GDM1 (cell line): ENCODE results near the gene NME9.

Experiments used
- DNase-seq: peaks from one replicate; lab custom pipeline; 2025; lab: John Stamatoyannopoulos, UW

NME9 gene

DNA sequence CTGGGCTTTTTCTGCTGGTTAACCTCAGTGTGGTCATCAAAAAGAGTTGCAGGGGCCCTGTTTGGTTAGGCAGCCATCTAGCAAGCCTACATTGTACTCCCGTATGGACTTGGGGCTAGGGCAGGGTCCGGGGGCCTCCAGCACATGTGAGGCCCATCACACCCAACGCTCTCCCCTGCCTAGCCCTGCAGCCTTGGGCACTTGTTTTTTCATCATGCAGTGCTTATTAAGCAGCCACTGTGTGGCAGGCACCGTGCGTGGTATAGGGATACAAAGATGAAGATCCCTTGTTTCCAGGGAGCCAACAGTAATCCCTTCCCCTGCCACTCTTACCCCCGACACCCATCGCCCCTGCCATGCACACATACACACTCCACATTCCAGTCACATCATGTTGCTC, 32.9 kb upstream of the NME9 start:
- DNase-seq, result no peak

DNA sequence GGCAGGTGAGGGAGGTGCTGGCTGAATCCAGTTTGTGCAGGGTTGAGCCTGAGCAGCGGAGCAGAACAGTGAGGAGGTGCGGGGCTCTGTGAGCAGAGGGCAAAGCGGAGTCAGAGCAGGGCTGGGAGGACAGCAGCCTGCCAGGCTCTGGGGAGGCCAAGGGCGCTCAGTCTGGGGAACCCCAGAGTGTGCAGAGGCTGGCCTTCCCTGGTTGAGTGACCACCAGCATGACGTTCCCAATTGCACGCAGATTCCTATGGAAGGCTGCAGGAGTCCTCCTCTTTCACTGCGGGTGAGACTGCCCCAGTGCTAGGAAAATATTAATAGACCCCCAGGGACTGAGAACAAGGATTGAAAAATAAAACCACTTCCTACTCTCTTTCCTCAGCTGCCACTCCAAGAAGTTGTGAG, 31.9 kb upstream of the NME9 start:
- DNase-seq, result no peak

DNA sequence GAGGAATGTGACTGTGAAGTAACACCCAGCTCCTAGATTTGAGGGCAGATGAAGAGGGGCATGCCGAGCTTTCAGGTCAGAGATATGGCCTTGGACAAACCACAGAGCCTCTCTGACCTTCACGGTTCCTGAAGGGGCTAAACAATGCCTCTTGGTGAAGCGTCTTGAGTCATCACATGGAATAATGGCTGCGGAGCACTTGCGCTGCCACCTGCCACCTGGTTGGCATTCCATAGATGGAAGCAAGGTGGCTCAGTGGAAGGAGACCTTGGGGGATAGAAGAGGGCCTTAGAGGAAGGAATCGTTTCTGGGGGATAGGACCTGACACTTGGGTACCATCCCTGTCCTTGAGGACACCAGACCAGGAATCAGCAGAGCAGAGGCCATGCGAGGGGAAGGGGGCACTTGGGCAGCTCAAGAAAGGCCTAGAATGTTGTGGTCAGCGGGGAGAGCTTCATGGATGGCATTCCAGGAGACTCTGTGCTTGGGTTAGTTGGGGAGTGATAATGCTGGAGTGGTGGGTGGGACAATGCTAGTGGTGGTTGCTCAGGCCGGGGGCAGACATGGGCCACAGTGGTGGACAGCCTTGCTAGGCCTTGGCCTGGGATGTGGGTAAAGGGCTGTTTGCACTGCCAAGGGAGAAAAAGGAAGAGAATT, 31.3 kb upstream of the NME9 start:
- no peak for DNase-seq

DNA sequence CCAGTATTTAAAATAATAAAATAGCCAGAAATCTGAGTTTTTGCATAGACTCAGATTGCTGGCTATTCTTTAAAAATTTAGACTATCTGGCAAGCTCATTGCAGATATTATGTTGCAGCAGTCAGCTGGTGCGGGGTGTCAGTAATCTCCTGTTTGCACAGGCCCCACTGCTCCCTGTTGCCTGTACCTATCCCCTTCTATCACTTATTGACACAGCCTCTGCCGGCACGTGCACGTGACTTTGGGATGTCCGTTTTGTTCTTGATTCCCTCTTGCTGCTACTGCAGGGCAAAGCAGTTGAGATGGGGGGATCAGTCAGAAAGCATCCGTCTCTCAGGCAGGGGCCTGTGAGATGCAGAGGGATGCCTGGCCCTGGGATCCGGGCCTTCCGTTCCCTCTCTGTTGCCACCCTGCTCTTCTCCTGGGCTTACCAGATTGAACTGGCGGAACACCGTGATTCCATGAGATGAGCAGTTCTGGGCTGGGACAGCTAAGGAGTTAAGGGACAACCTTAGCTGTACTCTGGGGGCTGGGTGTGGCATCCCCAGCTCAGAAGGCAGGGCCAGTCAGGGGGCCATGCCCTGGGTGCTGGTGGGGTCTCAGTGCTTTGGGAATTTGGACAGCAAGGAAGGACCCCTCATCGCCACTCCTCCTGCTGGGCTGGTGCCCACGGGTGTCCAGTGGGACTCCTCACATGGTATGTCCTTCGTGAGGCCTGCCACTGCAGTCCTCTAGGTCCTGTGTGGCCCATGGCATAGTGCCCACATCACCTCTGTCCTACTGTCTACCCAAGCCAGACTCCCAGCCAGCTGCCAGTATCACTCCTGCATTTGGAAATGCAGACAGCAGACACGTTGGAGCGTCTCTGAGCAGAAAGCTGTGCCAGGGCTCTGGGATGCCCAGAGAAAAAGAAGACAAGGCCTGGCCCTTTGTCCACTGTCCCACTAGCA, 30.5 kb upstream of the NME9 start:
- no peak for DNase-seq

DNA sequence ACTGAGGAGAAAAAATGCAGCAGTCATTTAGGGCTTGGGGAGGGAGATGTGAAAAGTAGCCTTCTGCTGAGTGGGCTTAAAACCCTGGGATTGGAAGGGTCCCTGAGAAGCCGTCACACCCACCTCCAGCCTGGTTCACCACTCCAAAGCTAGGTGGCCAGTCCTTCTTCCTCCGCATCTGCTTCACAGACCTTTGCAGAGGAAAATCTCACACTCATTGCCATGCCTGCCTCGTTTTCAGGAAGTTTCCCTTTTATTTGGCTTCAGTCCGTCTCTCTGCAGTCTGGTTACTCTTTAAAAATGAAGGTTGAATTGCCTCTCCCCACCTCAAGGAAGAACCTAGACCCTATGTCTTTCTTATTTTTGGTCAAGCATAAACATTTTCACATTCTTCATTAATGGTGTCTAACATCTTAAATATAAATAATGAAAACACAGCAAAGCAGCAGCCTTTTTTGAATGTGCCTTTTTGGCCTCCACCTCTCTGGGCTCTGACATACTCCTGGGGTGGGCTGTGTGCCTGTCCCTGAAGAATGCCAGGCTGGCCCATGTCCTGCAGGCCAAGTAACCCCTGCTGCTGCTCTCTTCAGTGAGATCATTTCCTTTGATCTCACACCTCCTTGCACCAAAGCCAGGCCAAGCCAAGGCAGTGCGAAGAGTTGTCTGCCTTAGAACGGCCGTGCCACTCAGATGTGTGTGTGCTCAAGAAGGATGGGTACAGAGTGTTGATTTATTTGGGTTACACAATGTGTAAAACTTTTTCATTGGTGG, 29.7 kb upstream of the NME9 start:
- DNase-seq, result no peak

DNA sequence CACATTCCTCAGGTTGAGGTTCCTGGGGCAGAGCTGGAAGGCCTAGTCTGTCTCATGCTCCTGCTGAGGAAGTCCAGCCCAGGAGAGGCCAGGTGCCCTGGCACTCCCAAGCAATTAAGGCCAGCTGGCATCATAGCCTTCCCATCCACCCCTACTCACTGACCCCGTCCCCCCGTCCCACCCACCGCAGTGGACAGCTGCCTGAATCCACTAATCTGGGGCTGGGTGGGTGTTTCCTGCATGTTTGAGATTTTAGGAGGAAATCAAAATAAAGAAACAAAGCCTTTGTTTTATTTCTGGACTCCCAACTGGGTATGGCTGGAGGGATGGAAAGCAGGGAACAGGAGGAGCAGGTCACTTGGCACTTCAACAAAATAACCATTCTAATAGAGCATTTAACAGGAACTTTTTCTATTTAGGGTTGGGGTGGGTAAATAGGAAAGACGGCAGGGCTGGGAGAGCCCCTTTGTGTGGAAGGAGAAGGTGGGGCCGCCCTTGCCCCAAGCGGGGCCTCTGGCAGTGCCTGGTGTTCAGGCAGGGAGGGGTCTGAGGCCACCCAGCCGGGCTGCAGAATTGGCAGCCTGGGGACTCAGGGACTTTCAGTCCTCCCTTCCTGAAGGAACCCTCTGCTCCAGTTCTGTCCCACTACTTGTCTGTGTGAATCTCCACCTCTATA, 27.2 kb upstream of the NME9 start:
- no peak for DNase-seq

DNA sequence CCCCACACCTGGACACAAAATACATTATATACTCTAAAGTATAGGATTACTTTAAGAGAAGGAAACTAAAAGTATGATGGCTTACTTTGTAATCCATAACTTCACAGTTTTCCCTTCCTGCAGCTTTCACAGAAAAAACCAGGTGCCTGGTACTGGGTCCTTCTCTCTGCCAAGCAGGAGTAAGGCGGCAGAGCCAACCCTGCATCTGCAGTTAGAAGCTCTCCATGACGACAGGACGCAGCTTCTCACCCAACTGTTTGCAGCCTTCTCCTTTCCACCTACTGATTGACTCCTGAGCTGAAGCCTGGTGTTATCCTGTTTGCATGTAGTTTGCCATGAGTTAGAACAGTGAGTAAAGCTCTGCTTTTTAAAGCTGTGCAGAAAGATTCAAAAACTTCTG, 25.4 kb upstream of the NME9 start:
- no peak for DNase-seq

DNA sequence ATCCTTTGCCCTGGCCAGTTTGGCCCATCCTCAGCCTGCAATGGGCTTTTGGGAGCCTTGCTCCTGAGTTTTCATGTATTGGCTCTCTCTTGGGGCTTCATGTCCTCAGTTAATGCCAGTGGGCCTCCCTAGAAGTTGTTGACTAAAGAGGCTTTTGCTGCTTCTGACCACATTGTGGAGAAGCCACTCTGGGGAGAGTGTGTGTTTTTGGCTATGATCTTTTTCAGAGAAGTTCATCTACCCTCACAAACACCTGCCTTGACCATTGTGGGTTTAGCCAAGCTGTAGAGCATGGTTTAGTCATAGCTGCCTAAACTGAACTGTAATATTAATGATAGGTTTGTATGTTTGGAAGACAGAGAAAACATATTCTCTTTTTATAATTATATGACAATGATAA, 24.7 kb upstream of the NME9 start:
- DNase-seq, result no peak

DNA sequence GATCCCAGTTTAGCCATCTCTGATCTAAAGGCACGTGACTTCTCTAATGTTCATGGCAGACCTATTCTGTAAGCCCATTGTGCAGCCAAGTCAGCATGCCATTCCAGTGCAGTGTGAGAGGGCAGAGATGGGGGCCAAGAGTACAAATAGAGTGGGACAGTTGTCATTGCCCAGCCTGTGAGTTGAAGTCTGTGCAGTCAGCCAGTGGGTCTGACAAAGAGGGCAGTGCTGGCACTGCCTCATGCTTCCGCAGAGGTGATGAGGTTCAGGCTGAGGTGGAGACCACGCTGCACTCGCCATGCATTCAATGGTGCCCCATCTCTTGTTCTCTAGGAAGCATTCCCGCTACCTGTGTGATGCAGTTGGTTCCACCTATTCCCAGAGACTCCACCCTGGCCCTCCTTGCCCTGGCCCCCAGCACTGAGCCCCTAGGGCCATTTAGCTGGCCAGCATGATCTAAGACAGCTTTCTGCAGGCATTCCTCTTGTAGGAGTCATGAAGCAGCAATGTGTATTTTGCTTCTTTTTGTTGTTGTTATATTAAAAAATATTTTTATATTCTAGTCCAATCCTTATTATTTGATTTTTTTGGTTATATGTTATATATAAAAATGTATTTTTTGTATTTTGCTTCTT, 22.4 kb upstream of the NME9 start:
- DNase-seq, result no peak

DNA sequence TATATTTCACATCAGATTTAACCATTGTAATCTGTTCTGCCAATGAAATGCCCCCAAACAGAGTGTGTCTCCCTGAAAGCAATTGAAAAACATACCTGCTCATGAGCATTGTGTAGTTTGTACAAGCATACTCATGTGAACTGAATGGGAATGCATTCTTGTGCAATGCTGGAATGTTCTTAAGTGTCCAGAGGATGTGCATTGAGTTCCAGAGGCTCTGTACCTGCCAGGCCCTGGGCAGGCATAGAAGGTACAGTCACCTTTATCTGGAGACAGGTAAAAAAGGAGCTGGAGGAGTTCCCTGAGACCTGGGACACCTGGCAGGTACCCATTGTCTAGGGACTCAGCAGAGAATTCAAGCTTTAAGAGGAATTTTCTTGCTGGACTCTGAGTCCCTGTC, 21.5 kb upstream of the NME9 start:
- no peak for DNase-seq

DNA sequence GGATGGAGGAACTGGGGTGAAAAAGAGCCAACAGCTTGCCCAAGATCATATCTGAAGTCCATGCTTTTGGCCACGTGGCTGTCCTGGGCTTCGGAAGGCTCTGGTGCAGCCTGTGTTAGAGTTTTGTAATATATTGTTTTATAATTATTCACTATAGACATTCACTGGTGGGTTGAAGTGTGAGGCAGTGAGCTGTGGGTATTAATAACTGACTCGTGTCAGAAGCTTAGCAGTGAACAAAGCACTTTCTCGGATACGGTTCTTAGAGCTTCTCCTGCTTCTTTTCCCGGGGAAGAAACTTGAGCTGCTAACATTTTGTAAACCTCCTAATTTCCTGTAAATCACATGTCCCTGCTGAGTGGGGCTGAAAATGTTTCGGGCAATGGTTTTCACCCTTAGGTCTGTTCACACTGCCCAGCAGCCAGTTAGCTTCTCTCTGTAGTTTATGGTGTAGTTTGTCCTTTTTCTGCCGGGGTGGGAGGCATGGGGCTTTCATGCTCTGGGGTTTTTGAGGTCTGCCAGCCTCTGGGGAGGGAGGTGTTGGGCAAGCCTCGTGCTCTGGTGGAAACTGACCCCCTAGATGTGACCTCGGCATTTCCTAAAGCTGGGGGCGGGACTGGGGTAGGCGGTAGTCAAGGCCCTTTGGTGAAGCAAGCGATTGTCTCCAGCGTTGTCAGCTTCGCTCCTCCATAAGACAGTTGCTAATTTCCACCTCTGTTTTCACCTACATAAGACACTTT, 20.4 kb upstream of the NME9 start:
- no peak for DNase-seq

DNA sequence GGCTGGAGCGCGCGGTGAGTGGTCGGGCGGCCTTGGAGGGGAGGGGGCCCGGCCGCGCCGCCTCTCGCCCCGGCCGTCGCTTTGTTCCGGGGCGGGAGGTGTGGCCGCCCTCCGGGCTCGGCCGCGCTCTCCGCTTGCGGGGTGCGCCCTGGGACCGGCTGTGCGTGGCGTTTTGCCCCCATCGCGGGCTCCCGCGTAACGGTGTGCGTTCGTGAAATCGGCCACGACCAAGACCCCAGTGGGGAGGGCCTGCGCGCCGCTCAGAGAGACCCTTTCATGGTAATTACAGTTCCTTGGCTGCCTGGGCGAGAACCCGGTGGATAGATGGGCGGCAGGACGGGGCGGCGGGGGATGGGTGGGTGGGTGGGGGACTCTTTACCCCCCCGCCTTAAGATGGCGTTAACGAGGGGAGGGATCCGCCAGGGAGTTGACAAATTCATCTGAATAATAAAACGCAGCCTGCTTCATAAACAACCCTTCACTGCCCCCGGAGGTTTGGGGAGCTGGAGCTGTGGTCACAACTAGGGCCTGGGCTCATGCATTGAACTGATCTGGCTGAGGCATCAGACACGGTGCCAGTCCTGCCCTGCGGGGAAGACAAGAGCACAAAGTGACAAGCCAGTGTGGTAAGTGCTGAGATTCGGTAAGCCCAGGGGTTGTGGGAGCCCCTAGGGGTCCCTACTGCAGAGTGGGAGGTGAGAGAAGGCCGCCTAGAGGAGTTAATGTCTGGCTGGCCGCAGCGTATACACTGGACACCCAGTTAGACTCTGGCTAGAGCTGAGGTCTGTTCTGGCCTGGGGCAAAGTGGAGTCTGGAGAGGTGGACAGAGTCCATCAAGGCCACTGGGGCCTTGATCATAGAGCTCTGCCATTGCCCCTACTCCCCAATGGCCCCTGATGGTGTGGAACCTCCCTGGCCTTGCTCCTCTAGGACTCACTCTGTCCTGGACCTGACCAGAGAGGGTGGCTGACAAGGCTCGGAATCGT, 19.4 kb upstream of the NME9 start:
- DNase-seq, result no peak

DNA sequence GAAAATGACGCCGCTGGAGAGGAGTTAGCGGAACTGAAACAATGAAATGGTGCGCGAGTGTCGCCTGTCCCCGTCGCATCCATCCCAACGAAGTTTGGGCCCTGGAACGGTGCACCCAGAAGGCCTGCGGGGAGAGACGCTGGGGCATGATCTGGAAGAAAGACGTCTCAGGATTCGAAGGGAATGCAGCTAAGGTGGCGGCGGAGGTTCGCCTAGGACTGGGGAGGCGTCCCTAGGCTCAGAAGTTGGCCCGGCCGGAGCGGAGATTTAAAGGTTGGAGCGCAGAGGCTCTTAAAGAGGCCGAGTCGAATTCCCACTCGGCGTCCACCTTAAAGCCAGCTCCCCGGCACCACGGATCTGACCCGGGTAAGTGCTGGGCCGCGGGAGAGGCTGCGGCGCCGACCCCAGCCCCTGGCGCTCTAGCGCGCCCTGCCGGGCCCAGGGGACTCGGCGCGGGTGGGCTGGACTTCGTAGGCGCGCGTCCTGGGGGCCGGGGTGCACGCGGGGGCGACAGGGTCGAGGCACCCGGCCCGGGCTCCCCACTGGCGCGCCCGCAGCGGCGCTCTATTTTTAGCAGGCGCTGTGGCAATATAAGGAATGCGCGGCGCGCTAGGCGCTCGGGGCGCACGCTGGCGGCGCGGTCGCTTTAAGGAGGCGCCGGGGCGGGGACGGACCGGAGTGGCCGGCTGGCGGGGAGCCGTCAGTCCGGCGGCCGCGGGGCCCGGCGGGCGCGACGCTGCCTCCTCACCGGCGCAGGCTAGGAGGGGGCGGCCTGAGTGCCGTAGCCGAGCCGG, 18.5 kb upstream of the NME9 start, which contains the start of gene MRAS:
TSS of gene MRAS (plus strand) at position 620 of the 794 bp plus-strand sequence. CDS start 24,305 bp downstream, outside the sequence.
- no peak for DNase-seq

DNA sequence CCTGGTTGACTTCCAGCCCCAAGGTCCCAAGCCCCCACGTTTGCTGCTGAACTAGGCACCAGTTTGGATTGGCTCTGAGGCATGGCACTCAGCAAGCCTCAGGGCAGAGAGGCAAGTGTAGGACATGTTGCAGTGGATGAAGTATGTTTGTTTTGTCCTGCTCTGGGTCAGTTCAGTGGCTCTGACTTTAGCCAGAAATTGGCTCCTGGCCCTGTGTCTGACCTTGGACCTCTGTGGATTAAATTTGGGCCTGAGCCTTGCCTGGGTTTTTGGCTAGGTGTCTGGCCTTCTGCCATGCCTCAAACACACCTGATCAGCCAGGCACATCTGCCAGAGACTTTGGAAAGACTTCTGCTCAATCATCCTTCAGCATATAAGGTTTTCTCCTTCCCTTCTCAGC, 15.1 kb upstream of the NME9 start:
- DNase-seq, result no peak

DNA sequence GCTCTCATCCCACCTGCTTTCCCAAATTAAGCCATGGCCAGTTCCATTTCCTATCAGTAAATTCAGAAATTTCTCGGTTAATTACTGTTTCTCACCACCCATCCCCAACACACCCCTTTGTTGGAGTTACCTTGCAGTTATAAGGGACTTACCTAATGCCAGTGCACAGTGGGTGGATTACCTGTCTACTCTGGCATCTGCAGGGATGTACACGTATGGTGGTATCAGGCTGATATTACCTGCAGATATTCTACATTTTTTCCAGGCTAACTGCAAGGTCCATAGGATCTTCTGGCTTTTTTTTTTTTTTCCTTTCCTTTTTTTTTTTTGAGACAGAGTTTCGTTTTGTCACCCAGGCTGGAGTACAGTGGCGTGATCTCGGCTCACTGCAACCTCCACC, 10.9 kb upstream of the NME9 start:
- no peak for DNase-seq

DNA sequence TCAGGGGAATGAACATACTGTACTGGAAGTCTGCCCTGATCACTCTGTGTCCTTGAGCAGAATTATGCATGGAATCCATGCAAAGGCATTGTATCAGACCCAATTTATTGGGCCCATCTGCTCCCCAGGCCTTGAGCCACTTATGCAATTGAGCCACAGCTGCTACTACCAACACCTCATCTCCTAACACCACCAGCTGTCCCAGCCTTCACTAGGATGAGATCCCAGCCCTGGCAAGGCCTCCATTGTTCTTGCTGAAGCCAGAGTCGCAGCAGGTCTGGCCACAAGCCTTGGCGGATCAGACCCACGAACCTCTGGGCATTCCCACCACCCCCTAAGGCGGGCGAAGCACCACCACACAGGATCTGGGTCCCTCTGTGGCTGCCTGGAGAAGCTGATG, 9.2 kb upstream of the NME9 start:
- DNase-seq, result no peak

DNA sequence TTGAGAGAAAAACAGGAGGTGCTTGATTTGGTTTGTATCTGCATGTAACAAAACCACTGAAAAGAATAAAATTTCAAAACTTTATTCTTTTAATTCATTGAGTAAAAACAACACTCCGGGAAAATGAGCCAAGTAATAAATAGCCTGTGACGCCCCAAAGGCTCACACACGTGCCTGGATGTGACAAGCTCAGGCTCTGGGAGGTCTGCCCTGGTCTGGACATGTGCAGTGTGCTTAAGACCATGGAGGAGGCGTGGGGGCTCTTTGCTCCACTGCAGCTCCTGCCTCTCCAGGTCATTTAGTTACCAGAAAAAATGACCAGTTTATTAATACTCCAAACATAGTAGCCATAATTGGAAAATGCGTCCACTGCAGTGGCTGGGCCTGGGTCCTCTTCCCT, 8.6 kb upstream of the NME9 start:
- no peak for DNase-seq

DNA sequence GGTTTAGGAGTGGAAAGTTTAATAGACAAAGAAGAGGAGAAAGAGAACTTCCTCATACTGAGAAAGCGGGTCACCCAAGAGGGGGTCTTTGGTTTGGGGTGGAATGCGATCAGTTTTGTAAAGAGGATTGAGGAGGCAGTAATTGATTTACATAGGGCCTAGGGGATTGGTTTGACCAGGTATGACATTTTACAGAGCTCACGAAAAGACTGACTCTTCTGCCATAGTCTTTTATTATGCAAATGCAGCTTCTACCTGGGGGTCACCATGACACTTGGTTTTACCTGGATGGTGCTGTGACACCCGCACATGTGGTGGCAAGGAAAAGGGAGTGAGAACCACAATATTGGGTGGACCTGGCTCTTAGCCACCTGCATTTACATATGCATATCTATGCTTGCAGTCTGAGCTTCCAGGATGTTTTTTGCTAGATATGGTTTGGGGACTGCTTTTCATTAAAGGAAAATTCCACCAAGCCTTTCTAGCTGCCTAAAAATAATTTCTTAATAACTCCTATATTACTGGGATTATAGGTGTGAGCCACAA, 6.9 kb upstream of the NME9 start:
- DNase-seq, result no peak

DNA sequence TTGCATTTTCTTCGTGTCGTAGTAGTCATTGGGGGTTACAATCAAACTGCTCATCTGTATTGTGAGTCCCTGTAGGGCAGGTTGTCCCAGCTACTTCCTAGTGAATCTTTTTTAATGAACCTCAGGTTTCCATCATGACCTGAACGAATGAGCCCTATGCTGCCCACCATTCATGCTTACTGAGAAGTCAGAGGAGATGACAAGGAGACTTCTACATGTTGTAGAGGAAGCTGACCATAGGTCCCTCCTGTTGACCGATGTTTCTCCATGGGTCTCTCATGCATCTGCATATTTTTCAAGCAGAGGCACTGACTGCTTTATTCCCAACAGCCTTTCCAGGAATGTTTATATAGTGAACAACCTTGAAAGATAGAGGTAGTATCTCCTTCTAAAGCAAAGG, 5.0 kb upstream of the NME9 start:
- DNase-seq, result no peak
